ENCODE measurements around the gene CNN1. TPM values are rescaled to one million over a fixed set of nuclear protein-coding genes. Genes with fewer than 3 reads are reported as not detected.
A peak's percentile ranks its signal among the peaks of the same experiment; 100 is the strongest.

Gene CNN1
- total and polyA plus RNA-seq, 2 of the 13 experiments (the other 11 are each of a cell fraction or from before 2014, with no cell fraction given), result 0.70 to 1.1 TPM

- TF ChIP-seq PREB (CRISPR knock-in tag; IDR thresholded peaks at IDR 0.05) (no peak), ZNF101 (CRISPR knock-in tag; IDR thresholded peaks at IDR 0.05; ENCODE audit: borderline replicate concordance, low read depth) (no peak), ZBTB2 (CRISPR knock-in tag; IDR thresholded peaks at IDR 0.05; ENCODE audit: low read depth) (no peak), ZNF580 (CRISPR knock-in tag; IDR thresholded peaks at IDR 0.05; ENCODE audit: borderline replicate concordance, low read depth) (no peak), RFXANK (CRISPR knock-in tag; IDR thresholded peaks at IDR 0.05) (no peak), E2F1 (CRISPR knock-in tag; IDR thresholded peaks at IDR 0.05) (no peak), ELF1 (CRISPR knock-in tag; IDR thresholded peaks at IDR 0.05) (peak; percentile 80), ESRRA (CRISPR knock-in tag; IDR thresholded peaks at IDR 0.05; ENCODE audit: low read depth) (0 out of 2 replicates have a peak, but pooled peaks have one; percentile 19), ZNF232 (CRISPR knock-in tag; IDR thresholded peaks at IDR 0.05; ENCODE audit: borderline replicate concordance) (no peak), HIC2 (CRISPR knock-in tag; IDR thresholded peaks at IDR 0.05; ENCODE audit: low read depth) (no peak), SKI (IDR thresholded peaks at IDR 0.05; ENCODE audit: partially characterized antibody) (no peak), NR2C2 (CRISPR knock-in tag; IDR thresholded peaks at IDR 0.05; ENCODE audit: borderline replicate concordance) (peak; percentile 66; the same call in 1 of the 2 replicates), POLR2AphosphoS5 (IDR thresholded peaks at IDR 0.05; ENCODE audit: low read depth, low read length) (peak; percentile 98), SCMH1 (CRISPR knock-in tag; IDR thresholded peaks at IDR 0.05; ENCODE audit: borderline replicate concordance) (no peak), TRIM24 (CRISPR knock-in tag; IDR thresholded peaks at IDR 0.05) (no peak), SIN3A (IDR thresholded peaks at IDR 0.05; ENCODE audit: borderline replicate concordance, low read depth, low read length) (peak; percentile 92; the same call in 1 of the 2 replicates), MLX (CRISPR knock-in tag; IDR thresholded peaks at IDR 0.05) (no peak), ZFP36 (IDR thresholded peaks at IDR 0.05; ENCODE audit: borderline replicate concordance, low read depth, low read length, partially characterized antibody) (no peak), ONECUT2 (CRISPR knock-in tag; IDR thresholded peaks at IDR 0.05) (no peak), KDM5B (CRISPR knock-in tag; IDR thresholded peaks at IDR 0.05; ENCODE audit: borderline replicate concordance) (peak; percentile 54), PHF5A (CRISPR knock-in tag; IDR thresholded peaks at IDR 0.05; ENCODE audit: low read depth, unreplicated experiment) (no peak), GABPB1 (CRISPR knock-in tag; IDR thresholded peaks at IDR 0.05) (peak; percentile 96), SOX5 (CRISPR knock-in tag; IDR thresholded peaks at IDR 0.05; ENCODE audit: borderline replicate concordance) (no peak)
These were observed 20.5 kb downstream of the CNN1 start, which contains the start of gene ELOF1 (continued) for GRCh38 chr19:11558881-11559828.

Data from HepG2 (cell line).